Neural cell (in vitro differentiated cells): ENCODE measurements around the gene SPATA3. TPM values are rescaled to one million over a fixed set of nuclear protein-coding genes. Genes with fewer than 3 reads are reported as not detected.

ENCODE experiments used
- H2AFZ ChIP-seq: fragments of 200-600, 300-800 bp; sonication (generic), shearing (Covaris generic); 2 replicates; pipeline ENCODE4 v1.6.0; 2014; ENCODE audit warnings: low read depth, mild to moderate bottlenecking, antibody characterized with exemption, low read length, moderate library complexity
- H3F3A ChIP-seq: fragments of 200-600 bp; shearing (Covaris generic); 2 replicates; pipeline ENCODE4 v1.6.1; 2016; ENCODE audit warnings: mild to moderate bottlenecking, moderate library complexity, mixed read lengths, antibody characterized with exemption, low read length; ENCODE audit not compliant: insufficient read depth, poor library complexity, severe bottlenecking
- H3K27ac ChIP-seq: fragments of 200-600, 300-800 bp; sonication (generic), shearing (Covaris generic); 2 replicates; pipeline ENCODE4 v1.5.1; 2014; ENCODE audit warnings: mild to moderate bottlenecking, low read length, moderate library complexity
- H3K27me3 ChIP-seq: fragments of 300-800, 200-600 bp; sonication (generic), shearing (Covaris generic); 2 replicates; pipeline ENCODE4 v1.6.0; 2014; ENCODE audit warnings: mild to moderate bottlenecking, low read depth, low read length, moderate library complexity; ENCODE audit not compliant: insufficient read depth
- H3K36me3 ChIP-seq: fragments of 300-800, 200-600 bp; sonication (generic), shearing (Covaris generic); 2 replicates; pipeline ENCODE4 v1.5.1; 2014; ENCODE audit warnings: mild to moderate bottlenecking, antibody characterized with exemption, low read length, moderate library complexity; ENCODE audit not compliant: insufficient read depth
- H3K4me2 ChIP-seq: fragments of 300-800, 200-600 bp; sonication (generic), shearing (Covaris generic); 2 replicates; pipeline ENCODE4 v1.6.0; 2014; ENCODE audit warnings: mild to moderate bottlenecking, low read length
- H3K4me3 ChIP-seq: fragments of 300-800, 200-600 bp; sonication (generic), shearing (Covaris generic); 2 replicates; pipeline ENCODE4 v1.5.1; 2014; ENCODE audit warnings: mild to moderate bottlenecking, low read length, moderate library complexity
- H3K79me2 ChIP-seq: fragments of 200-600 bp; shearing (Covaris generic); replicated peaks from 2 replicates; pipeline ENCODE4 v1.6.0; 2014; ENCODE audit warnings: mild to moderate bottlenecking, low read length, moderate library complexity; ENCODE audit not compliant: insufficient read depth
- H3K9ac ChIP-seq: fragments of 300-800, 200-600 bp; sonication (generic), shearing (Covaris generic); 2 replicates; pipeline ENCODE4 v1.6.1; 2016; ENCODE audit warnings: mild to moderate bottlenecking, low read length, mixed read lengths
- H3K9me2 ChIP-seq: fragments of 200-600 bp; shearing (Covaris generic); 2 replicates; pipeline ENCODE4 v1.6.1; 2016; ENCODE audit warnings: mild to moderate bottlenecking, low read length, mixed read lengths; ENCODE audit not compliant: insufficient read depth
- H3K9me3 ChIP-seq: fragments of 200-600, 300-800 bp; sonication (generic), shearing (Covaris generic); 2 replicates; pipeline ENCODE4 v1.6.1; 2016; ENCODE audit warnings: mild to moderate bottlenecking, mixed run types, low read length, moderate library complexity, mixed read lengths
- H4K20me1 ChIP-seq: fragments of 200-600 bp; shearing (Covaris generic); 2 replicates; pipeline ENCODE4 v1.6.1; 2016; ENCODE audit warnings: mild to moderate bottlenecking, mixed run types; ENCODE audit not compliant: insufficient read depth
- CTCF ChIP-seq: fragments of 450-650 bp; IDR thresholded peaks from 2 replicates; pipeline ENCODE4 v1.5.1; 2014; ENCODE audit warnings: antibody characterized with exemption, mild to moderate bottlenecking, moderate library complexity; ENCODE audit not compliant: poor library complexity, severe bottlenecking
- EP300 ChIP-seq: fragments of 450-650 bp; conservative IDR thresholded peaks from 2 replicates; pipeline ENCODE4 v1.6.1; 2014; ENCODE audit warnings: antibody characterized with exemption, mild to moderate bottlenecking, moderate library complexity; ENCODE audit not compliant: poor library complexity, severe bottlenecking
- EZH2 ChIP-seq: fragments of 200-600, 300-800 bp; shearing (Covaris generic), sonication (generic); IDR thresholded peaks from 2 replicates; pipeline ENCODE4 v1.6.1; 2014; ENCODE audit warnings: antibody characterized with exemption, low read length, borderline replicate concordance, mild to moderate bottlenecking; ENCODE audit not compliant: insufficient read depth, poor library complexity, severe bottlenecking
- MXI1 ChIP-seq: fragments of 450-650 bp; conservative IDR thresholded peaks from 2 replicates; pipeline ENCODE4 v1.6.1; 2014; ENCODE audit warnings: antibody characterized with exemption, mild to moderate bottlenecking; ENCODE audit not compliant: poor library complexity, severe bottlenecking
- POLR2AphosphoS5 ChIP-seq: IDR thresholded peaks from 2 replicates; pipeline ENCODE4 v1.6.1; 2012
- RAD21 ChIP-seq: fragments of 450-650 bp; conservative IDR thresholded peaks from 2 replicates; pipeline ENCODE4 v1.6.1; 2014; ENCODE audit warnings: antibody characterized with exemption, mild to moderate bottlenecking, moderate library complexity
- REST ChIP-seq: IDR thresholded peaks from 2 replicates; pipeline ENCODE4 v1.6.1; 2012; ENCODE audit warnings: borderline replicate concordance
- SMC3 ChIP-seq: fragments of 450-650 bp; conservative IDR thresholded peaks from 2 replicates; pipeline ENCODE4 v1.6.1; 2014; ENCODE audit warnings: antibody characterized with exemption, mild to moderate bottlenecking, moderate library complexity; ENCODE audit not compliant: poor library complexity
- TAF1 ChIP-seq: IDR thresholded peaks from 2 replicates; pipeline ENCODE4 v1.6.1; 2012; ENCODE audit warnings: low read depth
- polyA plus RNA-seq: library from polyadenylated mRNA; depleted of rRNA; stranded (reverse); fragments of >200 nt; gene quantifications from 2 replicates; pipeline ENCODE4 v1.2.3, GENCODE V29; 2014

Gene SPATA3
- polyA plus RNA-seq, 1 donor from 2014 or later: not detected

- Histone ChIP-seq H2AFZ (no peak overlapping the region), H3K27me3 (no peaks in the 10 kb centered on the region), H3K27ac (no peak overlapping the region)
Observed at GRCh38 chr2:231051116-231051515, 55.2 kb downstream of the SPATA3 start.

More at GRCh38 chr2:231051116-231051515, 55.2 kb downstream of the SPATA3 start:
- no peak overlapping the region for H3K9ac ChIP-seq
- no peaks in the 10 kb centered on the region for H3K79me2 ChIP-seq
- H3K4me3 ChIP-seq: no peak overlapping the region
- H4K20me1 ChIP-seq: no peaks in the 10 kb centered on the region
- H3K4me2 ChIP-seq: no peak overlapping the region
- no peaks in the 10 kb centered on the region for H3K9me2 ChIP-seq
- no peaks in the 10 kb centered on the region for H3F3A ChIP-seq
- no peaks in the 10 kb centered on the region for H3K9me3 ChIP-seq
- TF ChIP-seq REST (no peak), POLR2AphosphoS5 (no peak), TAF1 (no peak), CTCF (no peak), RAD21 (no peak), MXI1 (no peak), SMC3 (no peak), EZH2 (no peak), EP300 (no peak)
- no peaks in the 10 kb centered on the region for H3K36me3 ChIP-seq
